HepG2 (cell line): ENCODE data around the gene CRTAC1. TPM values are rescaled to one million over a fixed set of nuclear protein-coding genes. Genes with fewer than 3 reads are reported as not detected.

Source experiments
- AGO2 ChIP-seq: fragments of 200-400 bp; formaldehyde crosslinking; optimal IDR thresholded peaks from 2 replicates; pipeline ENCODE3; 2017; ENCODE audit warnings: mild to moderate bottlenecking, low read depth, low read length, moderate library complexity
- CHD2 ChIP-seq: IDR thresholded peaks from 2 replicates; pipeline ENCODE4 v1.6.1; 2011; ENCODE audit warnings: low read depth, low read length, improper control_type of control experiment
- ETV5 ChIP-seq: IDR thresholded peaks from 2 replicates; pipeline ENCODE4 v1.6.1; 2018; ENCODE audit warnings: missing biosample characterization, missing genetic modification reagents, inconsistent platforms, borderline replicate concordance
- FOSL2 ChIP-seq: sonication (generic); formaldehyde crosslinking; IDR thresholded peaks from 2 replicates; pipeline ENCODE4 v1.4.0; 2020; ENCODE audit warnings: missing genetic modification reagents
- KDM2A ChIP-seq: sonication (generic); formaldehyde crosslinking; IDR thresholded peaks from 2 replicates; pipeline ENCODE4 v1.4.0; 2020; ENCODE audit warnings: low read depth, missing genetic modification reagents, borderline replicate concordance
- KDM3A ChIP-seq: IDR thresholded peaks from 2 replicates; pipeline ENCODE4 v1.6.1; 2018; ENCODE audit warnings: low read depth, missing compliant biosample characterization
- KDM4B ChIP-seq: sonication (generic); formaldehyde crosslinking; IDR thresholded peaks from 2 replicates; pipeline ENCODE4 v1.4.0; 2020; ENCODE audit warnings: missing genetic modification reagents
- KLF15 ChIP-seq: sonication (generic); formaldehyde crosslinking; IDR thresholded peaks from 2 replicates; pipeline ENCODE4 v1.8.1; 2023; ENCODE audit warnings: borderline replicate concordance, mild to moderate bottlenecking, inconsistent platforms, missing genetic modification reagents, mixed read lengths
- MEIS1 ChIP-seq: sonication (generic); formaldehyde crosslinking; IDR thresholded peaks from 2 replicates; pipeline ENCODE4 v1.9.0; 2021; ENCODE audit warnings: mild to moderate bottlenecking, missing genetic modification reagents, moderate library complexity, borderline replicate concordance
- MTA1 ChIP-seq: sonication (generic); formaldehyde crosslinking; IDR thresholded peaks from 2 replicates; pipeline ENCODE4 v1.4.0; 2020; ENCODE audit warnings: missing genetic modification reagents, mild to moderate bottlenecking, borderline replicate concordance
- SP1 ChIP-seq, 2 experiments: fragments of 450-650 bp in 1 of 2; sonication (generic) in 1 of 2; formaldehyde crosslinking in 1 of 2; IDR thresholded peaks; 2 replicates each; pipeline versions ENCODE4 v1.4.0 to v1.6.1; 2016 to 2020; ENCODE audit warnings: missing genetic modification reagents in 1 of 2
- ZBTB7A ChIP-seq: sonication (generic); formaldehyde crosslinking; IDR thresholded peaks from 2 replicates; pipeline ENCODE4 v1.8.0; 2022; ENCODE audit warnings: mild to moderate bottlenecking, missing genetic modification reagents
- ZNF335 ChIP-seq: sonication (generic); formaldehyde crosslinking; IDR thresholded peaks from 2 replicates; pipeline ENCODE4 v1.4.0; 2020; ENCODE audit warnings: missing genetic modification reagents
- ZNF607 ChIP-seq: sonication (generic); formaldehyde crosslinking; IDR thresholded peaks from 2 replicates; pipeline ENCODE4 v1.5.1; 2020; ENCODE audit warnings: missing genetic modification reagents, mild to moderate bottlenecking, borderline replicate concordance
- ZNF614 ChIP-seq: IDR thresholded peaks from 2 replicates; pipeline ENCODE4 v1.6.1; 2018; ENCODE audit warnings: missing biosample characterization, missing genetic modification reagents, inconsistent platforms, borderline replicate concordance
- ZNF674 ChIP-seq: sonication (generic); formaldehyde crosslinking; IDR thresholded peaks from 2 replicates; pipeline ENCODE4 v1.5.0; 2020; ENCODE audit warnings: low read depth, mild to moderate bottlenecking, missing genetic modification reagents
- ZSCAN9 ChIP-seq: IDR thresholded peaks from 2 replicates; pipeline ENCODE4 v1.6.1; 2016; ENCODE audit warnings: borderline replicate concordance
- polyA plus RNA-seq, 8 experiments: library from polyadenylated mRNA; depleted of rRNA in 3 of 8; stranded (reverse) in 7 of 8; unstranded in 1 of 8; fragments of >200 nt; fragmentation: Illumina TruSeq in 4 of 8; extraction: Trizol in 4 of 8; gene quantifications; 2 replicates each; pipeline versions ENCODE4 v1.2.1 to v1.2.3, GENCODE V29; 2011 to 2016; ENCODE audit warnings: low read depth in 4 of 8, missing spikeins in 1 of 8, mixed read lengths in 1 of 8; ENCODE audit not compliant: insufficient read depth in 1 of 8
- total RNA-seq, 5 experiments: library from RNA; depleted of rRNA; stranded (reverse); fragments of >200 nt; fragmentation: Illumina TruSeq; extraction: Trizol; gene quantifications; 2 replicates each; pipeline ENCODE4 v1.2.3, GENCODE V29; 2016; ENCODE audit warnings: low read depth in 1 of 5
- TF ChIP-seq, protein P1 (sequence below): sonication (generic); formaldehyde crosslinking; IDR thresholded peaks from 2 replicates; pipeline ENCODE4 v1.4.0; 2020; ENCODE audit warnings: missing genetic modification reagents, borderline replicate concordance
- TF ChIP-seq, protein P2 (sequence below), 2 experiments: IDR thresholded peaks; 2 replicates each; pipeline ENCODE4 v1.6.1; 2011 to 2012; ENCODE audit warnings: low read length in 2 of 2, borderline replicate concordance in 1 of 2, low read depth in 1 of 2, mild to moderate bottlenecking in 1 of 2, moderate library complexity in 1 of 2
- TF ChIP-seq, protein P3 (sequence below): sonication (generic); formaldehyde crosslinking; IDR thresholded peaks from 2 replicates; pipeline ENCODE4 v1.4.0; 2020; ENCODE audit warnings: missing genetic modification reagents

The CRTAC1 gene
- total and polyA plus RNA-seq, 2 of the 13 experiments (the other 11 are each of a cell fraction or from before 2014, with no cell fraction given), result not detected

DNA sequence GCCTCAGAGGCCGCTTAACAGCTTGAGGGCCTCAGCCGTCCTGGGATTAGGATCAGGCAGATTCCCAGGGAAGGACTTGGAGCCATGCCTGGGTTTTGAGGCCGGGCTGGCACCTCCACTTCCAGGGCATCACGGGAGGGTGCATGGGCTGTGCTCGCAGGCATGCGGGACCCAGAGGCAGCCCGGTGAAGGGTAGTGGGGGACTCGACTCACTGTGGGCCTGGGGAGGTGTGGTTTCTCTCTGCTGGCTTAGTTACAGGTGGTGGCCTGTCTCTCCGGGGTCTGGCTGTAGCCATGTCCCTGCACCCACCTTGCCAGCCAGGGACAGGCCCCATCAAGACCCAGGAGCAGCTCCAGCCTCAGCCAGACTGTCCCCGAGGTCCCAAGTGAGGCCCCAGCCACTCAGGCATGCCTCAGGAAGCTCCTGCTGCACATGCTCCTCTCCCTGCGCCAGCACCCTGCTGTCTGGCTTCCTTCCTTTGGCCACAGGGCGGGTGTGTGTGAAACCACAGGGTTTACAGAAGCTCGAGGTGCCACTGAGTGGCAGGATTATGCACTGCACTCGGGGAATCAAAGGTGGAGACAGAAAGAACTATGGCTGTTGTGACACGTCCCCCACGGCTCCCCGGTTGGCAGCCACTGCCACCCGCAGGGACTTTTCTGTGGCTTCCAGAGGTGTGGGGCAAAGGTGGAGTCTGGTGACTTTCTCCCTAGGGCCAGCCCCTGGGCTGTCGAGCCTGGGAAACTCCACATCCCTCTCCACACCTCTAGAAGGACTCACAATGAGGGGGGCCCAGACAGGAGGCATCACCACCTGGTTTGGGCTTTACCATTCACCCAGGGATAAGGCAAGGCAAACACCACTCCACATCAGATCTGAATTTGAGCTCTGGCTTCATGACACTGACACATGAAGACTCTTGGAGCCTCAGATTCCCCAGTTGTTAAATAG, 161.1 kb downstream of the CRTAC1 start (continued):
- TF ChIP-seq ZNF614 (CRISPR knock-in tag) (peak; percentile 61; the same call in 1 of the 2 replicates), ZBTB7A (CRISPR knock-in tag) (no peak), KLF15 (CRISPR knock-in tag) (no peak), ZNF335 (0 out of 2 replicates have a peak, but pooled peaks have one; percentile 29), MTA1 (CRISPR knock-in tag) (no peak), KDM4B (no peak), ETV5 (CRISPR knock-in tag) (peak; percentile 70), ZNF674 (no peak), CHD2 (no peak), MEIS1 (0 out of 2 replicates have a peak, but pooled peaks have one; percentile 32), FOSL2 (no peak), KDM2A (CRISPR knock-in tag) (peak; percentile 70; the same call in 1 of the 2 replicates), ZNF607 (no peak), ZSCAN9 (peak; percentile 76; the same call in 1 of the 2 replicates), AGO2 (no peak), SP1 (IDR thresholded peaks at IDR 0.05) (no peak), SP1 (CRISPR knock-in tag; IDR thresholded peaks at IDR 0.05) (no peak), KDM3A (0 out of 2 replicates have a peak, but pooled peaks have one; percentile 65)
- TF ChIP-seq, protein P1, sequence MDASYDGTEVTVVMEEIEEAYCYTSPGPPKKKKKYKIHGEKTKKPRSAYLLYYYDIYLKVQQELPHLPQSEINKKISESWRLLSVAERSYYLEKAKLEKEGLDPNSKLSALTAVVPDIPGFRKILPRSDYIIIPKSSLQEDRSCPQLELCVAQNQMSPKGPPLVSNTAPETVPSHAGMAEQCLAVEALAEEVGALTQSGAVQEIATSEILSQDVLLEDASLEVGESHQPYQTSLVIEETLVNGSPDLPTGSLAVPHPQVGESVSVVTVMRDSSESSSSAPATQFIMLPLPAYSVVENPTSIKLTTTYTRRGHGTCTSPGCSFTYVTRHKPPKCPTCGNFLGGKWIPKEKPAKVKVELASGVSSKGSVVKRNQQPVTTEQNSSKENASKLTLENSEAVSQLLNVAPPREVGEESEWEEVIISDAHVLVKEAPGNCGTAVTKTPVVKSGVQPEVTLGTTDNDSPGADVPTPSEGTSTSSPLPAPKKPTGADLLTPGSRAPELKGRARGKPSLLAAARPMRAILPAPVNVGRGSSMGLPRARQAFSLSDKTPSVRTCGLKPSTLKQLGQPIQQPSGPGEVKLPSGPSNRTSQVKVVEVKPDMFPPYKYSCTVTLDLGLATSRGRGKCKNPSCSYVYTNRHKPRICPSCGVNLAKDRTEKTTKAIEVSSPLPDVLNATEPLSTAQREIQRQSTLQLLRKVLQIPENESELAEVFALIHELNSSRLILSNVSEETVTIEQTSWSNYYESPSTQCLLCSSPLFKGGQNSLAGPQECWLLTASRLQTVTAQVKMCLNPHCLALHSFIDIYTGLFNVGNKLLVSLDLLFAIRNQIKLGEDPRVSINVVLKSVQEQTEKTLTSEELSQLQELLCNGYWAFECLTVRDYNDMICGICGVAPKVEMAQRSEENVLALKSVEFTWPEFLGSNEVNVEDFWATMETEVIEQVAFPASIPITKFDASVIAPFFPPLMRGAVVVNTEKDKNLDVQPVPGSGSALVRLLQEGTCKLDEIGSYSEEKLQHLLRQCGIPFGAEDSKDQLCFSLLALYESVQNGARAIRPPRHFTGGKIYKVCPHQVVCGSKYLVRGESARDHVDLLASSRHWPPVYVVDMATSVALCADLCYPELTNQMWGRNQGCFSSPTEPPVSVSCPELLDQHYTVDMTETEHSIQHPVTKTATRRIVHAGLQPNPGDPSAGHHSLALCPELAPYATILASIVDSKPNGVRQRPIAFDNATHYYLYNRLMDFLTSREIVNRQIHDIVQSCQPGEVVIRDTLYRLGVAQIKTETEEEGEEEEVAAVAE (CRISPR knock-in tag), result peak; percentile 64; the same call in 1 of the 2 replicates
- TF ChIP-seq, protein P2, sequence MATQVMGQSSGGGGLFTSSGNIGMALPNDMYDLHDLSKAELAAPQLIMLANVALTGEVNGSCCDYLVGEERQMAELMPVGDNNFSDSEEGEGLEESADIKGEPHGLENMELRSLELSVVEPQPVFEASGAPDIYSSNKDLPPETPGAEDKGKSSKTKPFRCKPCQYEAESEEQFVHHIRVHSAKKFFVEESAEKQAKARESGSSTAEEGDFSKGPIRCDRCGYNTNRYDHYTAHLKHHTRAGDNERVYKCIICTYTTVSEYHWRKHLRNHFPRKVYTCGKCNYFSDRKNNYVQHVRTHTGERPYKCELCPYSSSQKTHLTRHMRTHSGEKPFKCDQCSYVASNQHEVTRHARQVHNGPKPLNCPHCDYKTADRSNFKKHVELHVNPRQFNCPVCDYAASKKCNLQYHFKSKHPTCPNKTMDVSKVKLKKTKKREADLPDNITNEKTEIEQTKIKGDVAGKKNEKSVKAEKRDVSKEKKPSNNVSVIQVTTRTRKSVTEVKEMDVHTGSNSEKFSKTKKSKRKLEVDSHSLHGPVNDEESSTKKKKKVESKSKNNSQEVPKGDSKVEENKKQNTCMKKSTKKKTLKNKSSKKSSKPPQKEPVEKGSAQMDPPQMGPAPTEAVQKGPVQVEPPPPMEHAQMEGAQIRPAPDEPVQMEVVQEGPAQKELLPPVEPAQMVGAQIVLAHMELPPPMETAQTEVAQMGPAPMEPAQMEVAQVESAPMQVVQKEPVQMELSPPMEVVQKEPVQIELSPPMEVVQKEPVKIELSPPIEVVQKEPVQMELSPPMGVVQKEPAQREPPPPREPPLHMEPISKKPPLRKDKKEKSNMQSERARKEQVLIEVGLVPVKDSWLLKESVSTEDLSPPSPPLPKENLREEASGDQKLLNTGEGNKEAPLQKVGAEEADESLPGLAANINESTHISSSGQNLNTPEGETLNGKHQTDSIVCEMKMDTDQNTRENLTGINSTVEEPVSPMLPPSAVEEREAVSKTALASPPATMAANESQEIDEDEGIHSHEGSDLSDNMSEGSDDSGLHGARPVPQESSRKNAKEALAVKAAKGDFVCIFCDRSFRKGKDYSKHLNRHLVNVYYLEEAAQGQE (IDR thresholded peaks at IDR 0.05; ENCODE audit: borderline replicate concordance in 1 of 2, low read depth in 1 of 2, low read length in 2 of 2), result peak in 1 of 2 experiments; percentile 24; a peak in 1 of 4 replicates
- TF ChIP-seq, protein P3, sequence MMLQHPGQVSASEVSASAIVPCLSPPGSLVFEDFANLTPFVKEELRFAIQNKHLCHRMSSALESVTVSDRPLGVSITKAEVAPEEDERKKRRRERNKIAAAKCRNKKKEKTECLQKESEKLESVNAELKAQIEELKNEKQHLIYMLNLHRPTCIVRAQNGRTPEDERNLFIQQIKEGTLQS (CRISPR knock-in tag), result no peak
